SK-N-MC (cell line): Measurements from ENCODE around the gene CAMTA1.

ENCODE experiments used
- DNase-seq: peaks from one replicate; pipeline ENCODE4 v3.0.0-alpha.2; 2011; ENCODE audit warnings: low read depth, low spot score
- H3K27ac ChIP-seq: fragments of 200-600 bp; sonication (generic); 2 replicates; pipeline ENCODE4 v1.5.1; 2016; ENCODE audit warnings: mixed run types
- H3K36me3 ChIP-seq: fragments of 200-600 bp; sonication (generic); 2 replicates; pipeline ENCODE4 v1.6.1; 2017; ENCODE audit warnings: antibody characterized with exemption, low read length, mixed read lengths; ENCODE audit not compliant: insufficient read depth
- H3K4me3 ChIP-seq: fragments of 200-600 bp; sonication (generic); 2 replicates; pipeline ENCODE4 v1.5.1; 2016
- H3K9ac ChIP-seq: fragments of 200-600 bp; sonication (generic); 2 replicates; pipeline ENCODE4 v1.8.0; 2017; ENCODE audit warnings: mixed run types, mixed read lengths; ENCODE audit not compliant: insufficient read length
- H3K9me3 ChIP-seq: fragments of 200-600 bp; sonication (generic); 2 replicates; pipeline ENCODE4 v1.6.1; 2017; ENCODE audit warnings: low read depth, mild to moderate bottlenecking, antibody characterized with exemption, low read length, moderate library complexity, mixed read lengths
- EZH2 ChIP-seq: fragments of 200-600 bp; sonication (generic); IDR thresholded peaks from one replicate; pipeline ENCODE4 v1.6.1; 2017; ENCODE audit warnings: antibody characterized with exemption
- FOXP2 ChIP-seq: optimal IDR thresholded peaks from 2 replicates; pipeline ENCODE3; 2011; ENCODE audit warnings: mild to moderate bottlenecking, moderate library complexity; ENCODE audit not compliant: insufficient read depth; ENCODE audit errors: extremely low read length, control extremely low read depth
- POLR2AphosphoS5 ChIP-seq: IDR thresholded peaks from 2 replicates; pipeline ENCODE4 v1.6.1; 2012; ENCODE audit warnings: mild to moderate bottlenecking, low read depth, low read length, borderline replicate concordance

Gene CAMTA1

GRCh38 chr1:7186382-7187111 lies 401.3 kb downstream of the CAMTA1 start:
- no peaks in the 10 kb centered on the region for H3K9me3 ChIP-seq
- DNase-seq: no peak
- no peak overlapping the region for H3K27ac ChIP-seq
- no peak overlapping the region for H3K9ac ChIP-seq
- no peak overlapping the region for H3K4me3 ChIP-seq
- no peaks in the 10 kb centered on the region for H3K36me3 ChIP-seq
- TF ChIP-seq POLR2AphosphoS5 (no peak), EZH2 (no peak), FOXP2 (no peak)

- Histone ChIP-seq H3K36me3 (no peaks in the 10 kb centered on the region), H3K9me3 (no peaks in the 10 kb centered on the region), H3K27ac (no peak overlapping the region), H3K9ac (no peak overlapping the region), H3K4me3 (no peak overlapping the region)
- DNase-seq: no peak
- TF ChIP-seq POLR2AphosphoS5 (no peak), EZH2 (no peak), FOXP2 (no peak)
These were observed 401.8 kb downstream of the CAMTA1 start for GRCh38 chr1:7187112-7187493.

- Histone ChIP-seq H3K4me3 (no peak overlapping the region), H3K36me3 (no peaks in the 10 kb centered on the region), H3K9me3 (no peaks in the 10 kb centered on the region), H3K27ac (no peak overlapping the region), H3K9ac (no peak overlapping the region)
- no peak for TF ChIP-seq EZH2
- no peak for TF ChIP-seq FOXP2
- TF ChIP-seq POLR2AphosphoS5: no peak
- no peak for DNase-seq
These were observed 405.0 kb downstream of the CAMTA1 start for GRCh38 chr1:7190261-7190660.

GRCh38 chr1:7192453-7192852 lies 407.2 kb downstream of the CAMTA1 start:
- no peak for DNase-seq
- no peak for TF ChIP-seq FOXP2
- TF ChIP-seq POLR2AphosphoS5: no peak
- no peak for TF ChIP-seq EZH2
- H3K36me3 ChIP-seq: no peaks in the 10 kb centered on the region
- no peak overlapping the region for H3K4me3 ChIP-seq
- no peak overlapping the region for H3K9ac ChIP-seq
- no peaks in the 10 kb centered on the region for H3K9me3 ChIP-seq
- no peak overlapping the region for H3K27ac ChIP-seq

GRCh38 chr1:7196036-7196911 lies 411.0 kb downstream of the CAMTA1 start:
- DNase-seq: no peak
- H3K27ac ChIP-seq: no peak overlapping the region
- no peak overlapping the region for H3K9ac ChIP-seq
- H3K4me3 ChIP-seq: no peak overlapping the region
- TF ChIP-seq EZH2 (no peak), FOXP2 (no peak), POLR2AphosphoS5 (no peak)
- H3K36me3 ChIP-seq: no peaks in the 10 kb centered on the region
- H3K9me3 ChIP-seq: no peaks in the 10 kb centered on the region

GRCh38 chr1:7198664-7199063 lies 413.4 kb downstream of the CAMTA1 start:
- H3K27ac ChIP-seq: no peak overlapping the region
- TF ChIP-seq POLR2AphosphoS5: no peak
- TF ChIP-seq FOXP2: no peak
- TF ChIP-seq EZH2: no peak

GRCh38 chr1:7199077-7199779 lies 414.0 kb downstream of the CAMTA1 start:
- TF ChIP-seq POLR2AphosphoS5 (no peak), FOXP2 (no peak), EZH2 (no peak)
- Histone ChIP-seq H3K9me3 (no peaks in the 10 kb centered on the region), H3K36me3 (no peaks in the 10 kb centered on the region), H3K9ac (no peak overlapping the region), H3K4me3 (no peak overlapping the region), H3K27ac (no peak overlapping the region)
- no peak for DNase-seq

More at GRCh38 chr1:7198664-7199063, 413.4 kb downstream of the CAMTA1 start:
- Histone ChIP-seq H3K4me3 (no peak overlapping the region), H3K36me3 (no peaks in the 10 kb centered on the region), H3K9ac (no peak overlapping the region), H3K9me3 (no peaks in the 10 kb centered on the region)
- no peak for DNase-seq
